HG03439 (cell line): Measurements from ENCODE around the gene SYAP1.
"Not testable (repeated sequence)": the region's sequence is repeated elsewhere in the genome, so short reads cannot be mapped to it uniquely, and the experiment has no call there.

Experiments
- ATAC-seq: cut with Tn5 transposase; IDR thresholded peaks from one replicate; pipeline ENCODE4 v1.9.1; 2021; ENCODE audit warnings: mild to moderate bottlenecking, moderate library complexity; ENCODE audit not compliant: unreplicated experiment

Gene SYAP1

GRCh38 chrX:16719334-16720084 lies at the start of gene SYAP1:
SYAP1 (plus strand) TSS chrX:16719612; CDS start chrX:16719725, 113 bp downstream.
- peak; percentile 99 for ATAC-seq

- no peak for ATAC-seq
These were observed 48.4 kb upstream of the SYAP1 start for GRCh38 chrX:16671005-16671404.

- ATAC-seq = no peak
These were observed 40.7 kb upstream of the SYAP1 start for GRCh38 chrX:16678689-16679088.

- ATAC-seq = no peak
These were observed 36.3 kb upstream of the SYAP1 start for GRCh38 chrX:16683007-16683664.

- no peak for ATAC-seq
These were observed 31.9 kb upstream of the SYAP1 start for GRCh38 chrX:16687514-16687913.

GRCh38 chrX:16695079-16695676 lies 24.2 kb upstream of the SYAP1 start:
- ATAC-seq = no peak

GRCh38 chrX:16696956-16697355 lies 22.5 kb upstream of the SYAP1 start:
- no peak for ATAC-seq

GRCh38 chrX:16699389-16699788 lies 20.0 kb upstream of the SYAP1 start:
- no peak for ATAC-seq

GRCh38 chrX:16700734-16701133 lies 18.7 kb upstream of the SYAP1 start:
- no peak for ATAC-seq

- no peak for ATAC-seq
These were observed 16.5 kb upstream of the SYAP1 start for GRCh38 chrX:16702700-16703599.

GRCh38 chrX:16705370-16705769 lies 14.0 kb upstream of the SYAP1 start:
- ATAC-seq = no peak

- no peak for ATAC-seq
These were observed 11.4 kb upstream of the SYAP1 start for GRCh38 chrX:16708016-16708415.

GRCh38 chrX:16711219-16711811 lies 8.1 kb upstream of the SYAP1 start:
- ATAC-seq = no peak

- ATAC-seq = peak; percentile 46
These were observed 7.4 kb upstream of the SYAP1 start for GRCh38 chrX:16711893-16712547.

GRCh38 chrX:16712548-16713155 lies 6.8 kb upstream of the SYAP1 start, which contains the start of gene CTPS2:
CTPS2 (minus strand) TSS chrX:16712669; CDS start chrX:16702902, 9,767 bp downstream.
- ATAC-seq = peak; percentile 83

GRCh38 chrX:16714504-16714903 lies 4.9 kb upstream of the SYAP1 start:
- no peak for ATAC-seq

- not testable (repeated sequence) for ATAC-seq
These were observed 3.8 kb upstream of the SYAP1 start for GRCh38 chrX:16715638-16716037.

GRCh38 chrX:16716451-16716850 lies 3.0 kb upstream of the SYAP1 start:
- ATAC-seq = not testable (repeated sequence)

- ATAC-seq = peak; percentile 39
These were observed 533 bp upstream of the SYAP1 start for GRCh38 chrX:16718824-16719333.
